RWPE1 (cell line): ENCODE measurements around the gene DSTN.

Experiments
- CTCF ChIA-PET: fragments of 350-600 bp; sonication (Branson Sonifier 250); formaldehyde crosslinking; extraction: SDS; loops from one replicate; lab custom pipeline; 2021; lab: Yijun Ruan, JAX
- POLR2A ChIA-PET: fragments of 400-600 bp; formaldehyde crosslinking; extraction: SDS; loops from one replicate; lab custom pipeline; 2020; ENCODE audit warnings: antibody characterized with exemption; ENCODE audit not compliant: low non-redundant PET; lab: Yijun Ruan, JAX
- DNase-seq: peaks from one replicate; pipeline ENCODE4 v3.0.0; 2012; ENCODE audit warnings: low spot score
- H3K27ac ChIP-seq: fragments of 450-650 bp; 2 replicates; pipeline ENCODE4 v1.5.1; 2017
- CTCF ChIP-seq: fragments of 450-650 bp; conservative IDR thresholded peaks from 2 replicates; pipeline ENCODE4 v1.5.1; 2017; ENCODE audit warnings: low read depth, mild to moderate bottlenecking

The DSTN gene

GRCh38 chr20:17634661-17635331, 64.9 kb downstream of the DSTN start:
- H3K27ac ChIP-seq, result peak overlapping the region; percentile 3; the same call in 1 of the 2 replicates
- CTCF ChIA-PET, result no interaction called here
- POLR2A ChIA-PET, result no interaction called here
- no peak for DNase-seq
- TF ChIP-seq CTCF, result no peak

GRCh38 chr20:17635332-17636244, 65.7 kb downstream of the DSTN start:
- ChIA-PET POLR2A (no interaction called here), CTCF (no interaction called here)
- no peak for DNase-seq
- H3K27ac ChIP-seq, result peak overlapping the region; percentile 3; the same call in 1 of the 2 replicates
- TF ChIP-seq CTCF, result no peak

- ChIA-PET POLR2A (no interaction called here), CTCF (no interaction called here)
- TF ChIP-seq CTCF, result no peak
- DNase-seq, result no peak
- H3K27ac ChIP-seq, result peak overlapping the region; percentile 4; the same call in 1 of the 2 replicates
Measured at GRCh38 chr20:17636523-17637412, 66.9 kb downstream of the DSTN start.

- CTCF ChIA-PET, result no interaction called here
Measured at GRCh38 chr20:17637413-17637780, 67.5 kb downstream of the DSTN start.

GRCh38 chr20:17637985-17638640, 68.2 kb downstream of the DSTN start:
- POLR2A ChIA-PET, result no interaction called here
- CTCF ChIA-PET, result no interaction called here
- no peak for DNase-seq
- TF ChIP-seq CTCF, result no peak
- H3K27ac ChIP-seq, result peak overlapping the region; percentile 4; the same call in 1 of the 2 replicates

More at GRCh38 chr20:17637413-17637780, 67.5 kb downstream of the DSTN start:
- TF ChIP-seq CTCF, result no peak
- peak overlapping the region; percentile 4; the same call in 1 of the 2 replicates for H3K27ac ChIP-seq
- POLR2A ChIA-PET, result no interaction called here
- DNase-seq, result no peak
